GM04504 (cell line): ENCODE measurements around the gene PSTK.

Experiments used
- DNase-seq: peaks from one replicate; pipeline ENCODE4 v3.0.0-alpha.2; 2012; ENCODE audit warnings: low read depth

The PSTK gene

GRCh38 chr10:122980209-122981065, at the start of gene PSTK:
TSS of gene PSTK (plus strand) at chr10:122980401. CDS start at chr10:122980480, 79 bp downstream.
- DNase-seq: peak; percentile 84

GRCh38 chr10:122931088-122931906, 48.9 kb upstream of the PSTK start:
- DNase-seq: no peak

- DNase-seq: no peak
These were observed 40.9 kb upstream of the PSTK start for GRCh38 chr10:122939133-122939855.

GRCh38 chr10:122939856-122940543, 40.2 kb upstream of the PSTK start:
- DNase-seq: no peak

GRCh38 chr10:122949296-122949695, 30.9 kb upstream of the PSTK start:
- DNase-seq: no peak

- DNase-seq: peak; percentile 97
These were observed 26.1 kb upstream of the PSTK start, which contains the start of gene C10orf88 for GRCh38 chr10:122953902-122954730. TSS of gene C10orf88 (minus strand) at chr10:122954227. CDS start at chr10:122954178, 49 bp downstream.

- no peak for DNase-seq
These were observed 25.5 kb upstream of the PSTK start for GRCh38 chr10:122954731-122955050.

- DNase-seq: no peak
These were observed 24.3 kb upstream of the PSTK start for GRCh38 chr10:122955892-122956291.

GRCh38 chr10:122957474-122957873, 22.7 kb upstream of the PSTK start:
- no peak for DNase-seq

- no peak for DNase-seq
These were observed 17.8 kb upstream of the PSTK start for GRCh38 chr10:122962405-122962804.

GRCh38 chr10:122966879-122967278, 13.3 kb upstream of the PSTK start:
- DNase-seq: no peak

- DNase-seq: no peak
These were observed 11.5 kb upstream of the PSTK start for GRCh38 chr10:122968698-122969097.

GRCh38 chr10:122974023-122974422, 6.2 kb upstream of the PSTK start:
- no peak for DNase-seq

GRCh38 chr10:122974543-122975064, 5.6 kb upstream of the PSTK start:
- DNase-seq: no peak

- DNase-seq: no peak
These were observed 864 bp downstream of the PSTK start for GRCh38 chr10:122981066-122981464.

GRCh38 chr10:122983898-122984297, 3.7 kb downstream of the PSTK start:
- DNase-seq: no peak

- DNase-seq: no peak
These were observed 4.5 kb downstream of the PSTK start for GRCh38 chr10:122984708-122985107.

GRCh38 chr10:122986335-122986734, 6.1 kb downstream of the PSTK start:
- no peak for DNase-seq

- no peak for DNase-seq
These were observed 8.3 kb downstream of the PSTK start for GRCh38 chr10:122988501-122988900.

GRCh38 chr10:122990278-122990677, 10.1 kb downstream of the PSTK start:
- no peak for DNase-seq
